HG03196 (cell line): Measurements from ENCODE around the gene IL12B.
"Not testable (repeated sequence)": the region's sequence is repeated elsewhere in the genome, so short reads cannot be mapped to it uniquely, and the experiment has no call there.

Experiments
- ATAC-seq: cut with Tn5 transposase; IDR thresholded peaks from one replicate; pipeline ENCODE4 v1.9.1; 2021; ENCODE audit not compliant: unreplicated experiment

IL12B gene

DNA sequence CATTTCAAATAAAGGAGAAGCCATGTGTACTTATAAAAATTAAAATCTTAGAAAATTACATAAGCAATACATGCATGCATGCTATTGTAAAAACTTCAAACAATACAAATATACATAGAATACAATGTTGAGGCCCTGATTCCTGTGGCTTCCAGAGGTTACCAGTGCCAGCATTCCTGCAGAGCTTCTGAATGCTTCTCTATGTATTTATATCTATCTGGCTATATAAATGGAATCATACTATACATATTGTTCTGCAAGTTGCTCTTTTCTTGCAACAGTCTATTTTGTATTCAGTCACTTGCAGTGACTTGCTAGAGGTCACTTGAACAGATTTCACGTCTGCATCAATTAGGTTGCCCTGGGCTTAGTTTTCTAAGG lies 3.2 kb upstream of the IL12B start:
- ATAC-seq = no peak

DNA sequence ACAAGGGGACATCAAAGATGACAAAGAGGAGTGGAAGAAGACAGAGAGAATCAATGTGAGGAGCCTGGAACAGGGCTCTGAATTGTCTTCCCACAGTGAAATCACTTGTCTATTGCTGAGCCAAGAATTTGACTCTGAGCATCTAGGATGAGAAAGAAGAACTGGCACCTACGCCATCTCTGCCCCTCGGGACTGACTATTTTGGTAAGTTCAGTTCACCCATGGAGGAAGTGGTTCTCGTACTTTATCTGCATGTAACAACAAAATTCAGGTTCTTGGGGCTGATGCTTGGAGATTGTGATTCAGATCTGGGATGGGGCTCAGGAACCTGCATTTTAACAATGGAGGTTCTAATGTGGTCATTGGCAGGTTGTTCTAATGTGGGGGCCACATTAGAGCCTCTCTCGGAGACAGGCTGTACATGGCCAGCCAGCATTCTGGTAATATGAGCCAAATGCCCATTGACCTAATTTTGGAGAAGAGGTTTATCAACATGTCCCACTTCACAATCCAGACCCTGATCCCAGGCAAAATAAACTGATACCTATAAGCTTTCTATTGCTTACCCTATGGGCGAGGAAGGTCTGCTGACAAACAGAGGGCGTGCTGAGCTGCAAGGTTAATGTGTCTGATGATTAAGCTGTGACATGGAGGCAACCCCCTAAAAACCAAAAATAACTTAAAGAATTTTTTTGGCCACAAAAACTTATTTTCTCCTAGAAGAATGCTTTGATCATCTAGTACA lies 2.7 kb upstream of the IL12B start:
- peak; percentile 33 for ATAC-seq

DNA sequence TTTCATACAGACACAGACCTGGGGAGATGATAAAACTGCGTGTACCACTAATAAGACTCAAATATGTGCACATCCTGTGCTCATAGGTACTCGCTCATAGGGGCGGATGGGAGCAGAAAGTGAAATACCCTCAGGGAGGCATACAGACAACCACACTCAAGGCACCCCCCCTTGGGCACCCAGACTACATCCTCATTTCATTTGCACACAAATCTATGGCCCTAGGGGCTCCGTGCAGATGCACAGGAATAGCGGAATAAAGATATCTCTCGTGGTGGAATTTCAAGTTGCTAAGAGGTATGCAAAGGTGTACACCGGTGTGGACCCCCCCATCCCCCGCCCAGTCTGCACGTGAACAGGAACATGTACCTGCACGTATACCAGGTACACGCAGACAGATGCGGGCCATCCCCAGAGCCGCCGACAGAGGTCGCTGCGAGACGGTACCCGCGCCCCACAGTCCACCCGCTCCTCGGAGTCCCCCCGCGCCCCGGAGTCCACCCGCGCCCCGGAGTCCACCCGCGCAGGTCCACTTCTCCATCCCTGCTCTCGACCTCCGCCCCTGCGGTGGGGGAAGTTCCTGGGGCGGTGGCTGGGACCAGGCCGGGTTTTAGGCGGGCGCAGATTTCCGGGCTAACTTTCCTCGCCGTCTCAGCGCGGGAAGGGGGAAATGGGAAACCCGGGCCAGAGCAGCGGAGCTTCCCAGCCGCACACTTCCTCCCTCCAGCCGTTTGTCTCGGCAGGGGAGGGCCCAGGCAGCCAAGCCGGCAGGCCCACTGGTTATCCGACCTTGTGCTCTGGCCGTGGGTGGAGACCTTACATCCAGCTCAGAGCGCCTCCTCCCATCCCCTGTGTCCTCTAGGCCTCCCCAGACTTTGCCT lies 1.0 kb upstream of the IL12B start:
- peak; percentile 65 for ATAC-seq

DNA sequence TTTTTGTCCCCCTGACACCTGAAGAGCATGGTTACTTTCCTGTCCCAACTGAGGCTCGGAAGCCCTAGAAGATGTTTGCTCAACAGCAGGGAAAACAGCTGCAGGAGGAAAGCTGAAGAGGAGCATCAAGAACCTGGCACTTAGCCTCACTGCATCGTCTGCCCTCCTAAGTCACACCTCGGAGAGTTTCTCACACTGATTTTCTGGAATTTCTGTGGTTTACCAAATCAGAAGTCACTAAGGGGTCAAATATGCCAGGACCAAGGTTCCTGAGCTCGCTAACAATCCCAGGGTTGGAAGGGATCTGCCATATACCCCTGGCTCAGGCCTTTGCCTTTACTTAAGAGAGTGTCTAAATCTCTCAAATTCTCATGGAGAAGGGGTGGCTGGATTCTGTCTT lies 5.3 kb downstream of the IL12B start:
- no peak for ATAC-seq

DNA sequence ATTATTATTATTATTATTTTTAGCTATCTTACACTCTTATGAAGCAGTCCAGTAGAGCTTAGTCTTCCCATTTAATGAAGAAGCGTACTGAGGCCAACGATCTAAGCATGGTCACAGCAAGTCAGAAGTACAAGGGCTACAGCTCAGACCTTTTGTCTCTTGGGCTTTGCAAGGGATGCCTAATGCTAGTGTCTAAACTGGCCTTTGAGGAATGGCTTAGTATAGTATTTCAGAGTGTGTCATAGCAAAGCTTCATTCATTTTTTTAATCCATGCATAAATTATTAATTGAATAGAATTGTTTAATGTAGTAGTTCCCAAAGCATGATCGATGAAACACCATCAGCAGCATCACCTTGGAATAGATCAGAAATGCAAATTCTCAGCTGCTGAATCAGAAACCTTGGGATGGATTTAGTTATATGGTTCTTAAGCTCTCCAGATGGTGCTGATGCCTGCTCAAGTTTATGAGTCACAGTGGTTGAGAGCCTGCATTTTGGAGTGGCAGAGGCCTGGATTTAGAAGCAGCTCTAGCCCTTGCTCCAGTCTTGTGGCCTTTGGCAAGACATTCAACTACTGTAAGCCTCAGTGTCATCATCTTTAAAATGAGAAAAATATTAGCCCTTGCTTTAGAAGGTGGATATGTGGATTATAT lies 6.1 kb downstream of the IL12B start:
- no peak for ATAC-seq

DNA sequence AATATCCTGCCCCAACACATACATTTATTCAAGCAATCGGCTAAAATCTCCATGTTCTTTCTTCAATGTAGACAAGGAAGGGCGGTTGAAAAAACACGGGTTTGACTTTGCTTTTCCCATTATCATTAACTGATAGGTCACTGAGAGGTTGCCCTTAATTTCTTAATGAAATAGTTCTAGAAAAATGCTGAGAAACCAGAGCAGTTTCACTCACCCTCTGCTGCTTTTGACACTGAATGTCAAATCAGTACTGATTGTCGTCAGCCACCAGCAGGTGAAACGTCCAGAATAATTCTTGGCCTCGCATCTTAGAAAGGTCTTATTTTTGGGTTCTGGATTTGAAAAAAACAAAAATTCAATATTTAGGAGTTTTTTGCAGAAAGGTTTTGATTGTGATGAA lies 8.1 kb downstream of the IL12B start:
- ATAC-seq = no peak

DNA sequence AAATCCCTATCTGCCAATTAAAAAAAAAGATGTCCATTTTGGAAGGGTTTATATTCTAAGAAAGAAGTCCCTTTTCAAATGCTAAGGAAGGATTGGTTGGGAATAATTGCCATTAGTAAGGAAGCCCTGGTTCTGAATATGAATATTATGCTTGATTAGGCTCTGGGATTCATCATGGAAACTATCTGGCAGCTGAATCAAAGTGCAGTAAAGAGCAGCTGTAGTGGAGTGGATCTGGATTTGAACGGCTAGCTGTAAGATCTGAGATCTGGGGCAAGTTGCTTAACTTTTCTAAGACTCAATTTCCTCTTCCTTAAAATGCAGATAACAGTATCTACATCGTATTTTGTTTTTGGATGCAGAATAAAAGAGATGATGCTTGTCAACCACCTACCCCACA lies 10.5 kb downstream of the IL12B start:
- ATAC-seq = no peak

DNA sequence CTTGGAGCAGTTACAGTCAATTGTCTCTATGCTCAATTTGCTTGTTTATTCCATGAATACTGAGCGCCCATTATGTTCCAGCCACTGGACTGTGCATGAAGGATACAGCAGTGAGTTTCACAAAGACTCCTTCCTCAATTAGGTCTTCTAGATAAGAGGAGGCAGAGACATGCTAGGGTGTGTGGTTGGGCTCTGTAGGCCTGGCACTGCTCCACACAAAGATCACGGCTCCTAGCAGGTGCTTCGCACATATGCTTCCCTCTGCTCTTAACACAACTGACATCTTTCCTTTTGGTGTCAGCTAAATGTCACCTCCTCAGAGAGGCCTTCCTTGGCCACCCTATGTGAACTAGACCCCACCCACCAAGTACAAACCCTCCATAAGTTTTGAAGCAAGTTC lies 10.9 kb downstream of the IL12B start:
- ATAC-seq = no peak

DNA sequence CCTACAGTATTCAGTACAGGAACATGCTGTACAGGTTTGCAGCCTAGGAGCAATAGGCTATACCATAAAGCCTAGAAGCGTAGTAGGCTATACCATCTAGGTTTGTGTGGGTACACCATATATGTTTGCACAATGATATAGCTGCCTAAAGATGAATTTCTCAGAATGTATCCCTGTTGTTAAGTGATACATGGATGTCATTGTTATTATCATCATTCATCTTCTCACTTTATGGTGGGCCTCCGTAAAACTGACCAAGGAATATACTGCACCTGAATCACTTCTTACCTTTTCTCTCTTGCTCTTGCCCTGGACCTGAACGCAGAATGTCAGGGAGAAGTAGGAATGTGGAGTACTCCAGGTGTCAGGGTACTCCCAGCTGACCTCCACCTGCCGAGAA lies 11.8 kb downstream of the IL12B start:
- no peak for ATAC-seq

DNA sequence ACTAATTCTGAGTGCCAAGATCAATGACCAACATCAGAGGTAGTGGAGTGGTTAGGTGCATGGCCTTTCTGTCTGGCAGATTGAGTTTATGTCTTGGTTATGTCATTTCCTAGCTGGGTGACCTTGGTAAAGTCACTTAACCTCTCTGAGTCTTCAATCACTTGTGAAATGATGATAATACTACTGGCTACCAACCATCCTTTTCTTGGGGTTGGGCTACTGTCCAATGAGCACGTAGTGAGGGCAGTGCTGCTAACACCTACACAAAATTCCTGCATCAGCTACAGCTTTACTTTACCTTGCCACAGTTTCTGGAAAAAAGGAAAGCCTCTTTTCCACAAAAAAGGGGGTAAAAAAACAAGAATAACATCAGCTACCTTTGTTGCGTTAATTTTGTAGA lies 12.4 kb downstream of the IL12B start:
- no peak for ATAC-seq

DNA sequence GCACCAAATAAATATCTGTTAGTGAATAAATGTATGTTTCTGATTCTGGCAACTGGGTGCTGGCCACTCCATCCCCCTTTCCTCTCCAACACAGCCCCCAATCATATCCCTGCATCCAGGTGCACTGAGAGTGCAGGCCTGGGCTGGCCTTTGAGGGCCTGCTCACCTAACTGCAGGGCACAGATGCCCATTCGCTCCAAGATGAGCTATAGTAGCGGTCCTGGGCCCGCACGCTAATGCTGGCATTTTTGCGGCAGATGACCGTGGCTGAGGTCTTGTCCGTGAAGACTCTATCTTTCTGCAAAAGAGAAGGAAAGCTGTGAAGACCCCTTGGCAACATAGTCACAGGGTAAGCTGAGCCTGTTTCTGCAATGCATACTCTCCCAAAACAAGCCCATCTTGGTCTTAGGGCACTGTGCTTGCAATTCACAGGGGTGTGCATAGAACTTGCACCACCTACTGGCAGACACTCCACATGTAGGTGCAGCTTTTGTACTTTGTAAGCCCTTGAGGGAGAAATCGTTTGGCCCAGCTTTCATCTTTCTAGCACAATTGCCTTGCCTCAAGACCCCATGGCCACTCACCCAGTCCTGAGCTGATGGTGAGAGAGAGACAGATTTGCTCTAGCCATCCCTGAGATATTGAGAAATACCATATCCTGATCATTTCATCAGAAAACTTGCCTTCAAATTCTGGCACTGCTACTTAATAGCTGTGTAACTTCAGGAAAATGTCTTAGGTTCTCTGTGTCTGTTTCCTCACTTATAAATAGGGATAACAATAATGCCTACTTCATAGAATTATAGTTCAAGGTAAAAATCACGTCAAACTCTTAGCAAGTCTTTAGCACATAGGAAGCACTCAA lies 13.5 kb downstream of the IL12B start:
- no peak for ATAC-seq

DNA sequence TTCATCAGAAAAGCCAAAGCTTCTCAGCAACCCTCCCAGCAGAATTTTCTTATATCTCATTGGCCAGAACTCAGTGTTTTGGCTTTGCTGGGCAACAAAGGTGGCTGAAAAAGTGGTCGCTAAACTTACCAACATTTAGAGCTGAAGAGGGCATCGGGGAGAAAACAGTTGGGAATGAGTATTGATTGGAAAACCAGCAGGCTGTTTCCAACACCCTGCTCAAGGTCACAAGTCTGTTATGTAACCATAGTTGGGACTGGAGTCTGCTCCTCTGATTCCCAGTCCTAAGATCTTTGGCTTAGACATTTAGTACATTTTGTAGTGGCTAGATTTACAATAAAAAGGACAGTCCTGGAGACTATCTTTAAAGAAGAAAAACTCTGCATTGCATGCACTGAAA lies 17.1 kb downstream of the IL12B start:
- ATAC-seq = no peak

DNA sequence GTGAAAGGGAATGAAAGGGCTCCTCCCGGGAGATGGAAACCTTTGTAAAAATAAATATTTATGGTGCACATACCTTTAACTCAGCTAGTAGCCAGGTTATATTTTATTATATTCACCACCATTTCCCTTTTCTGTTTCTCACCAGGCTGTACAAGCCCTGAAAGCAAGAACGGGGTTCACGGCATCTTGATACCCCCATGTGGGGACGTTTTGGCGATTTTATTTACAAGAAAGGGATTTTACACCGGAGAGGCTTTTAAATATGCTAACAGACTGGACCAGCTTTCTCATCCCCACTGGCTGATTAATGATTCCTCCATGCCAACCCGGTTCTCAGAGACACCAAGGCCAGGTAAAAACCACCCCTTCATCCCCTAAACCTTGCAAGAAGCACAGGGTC lies 19.2 kb downstream of the IL12B start:
- ATAC-seq = no peak

DNA sequence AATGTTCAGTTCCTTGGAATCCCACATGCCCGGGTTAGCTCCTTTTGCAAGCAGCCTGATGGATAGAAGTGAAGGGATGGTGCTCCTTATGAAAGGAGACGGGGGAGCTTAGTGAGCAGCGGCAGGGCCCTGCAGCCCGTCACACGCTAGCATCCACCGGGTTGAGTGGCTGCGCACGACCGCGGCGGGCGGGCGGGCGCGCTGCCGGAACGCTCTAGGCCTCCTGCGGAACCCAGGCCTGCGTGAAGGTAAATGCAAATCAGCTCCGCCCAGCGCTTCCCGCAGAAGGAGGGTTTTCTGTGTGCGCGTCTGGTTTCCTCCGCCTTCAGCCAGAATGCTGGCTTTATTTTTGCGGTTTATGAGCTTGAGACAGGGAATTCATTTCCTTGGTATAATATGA lies 19.8 kb downstream of the IL12B start:
- no peak for ATAC-seq

DNA sequence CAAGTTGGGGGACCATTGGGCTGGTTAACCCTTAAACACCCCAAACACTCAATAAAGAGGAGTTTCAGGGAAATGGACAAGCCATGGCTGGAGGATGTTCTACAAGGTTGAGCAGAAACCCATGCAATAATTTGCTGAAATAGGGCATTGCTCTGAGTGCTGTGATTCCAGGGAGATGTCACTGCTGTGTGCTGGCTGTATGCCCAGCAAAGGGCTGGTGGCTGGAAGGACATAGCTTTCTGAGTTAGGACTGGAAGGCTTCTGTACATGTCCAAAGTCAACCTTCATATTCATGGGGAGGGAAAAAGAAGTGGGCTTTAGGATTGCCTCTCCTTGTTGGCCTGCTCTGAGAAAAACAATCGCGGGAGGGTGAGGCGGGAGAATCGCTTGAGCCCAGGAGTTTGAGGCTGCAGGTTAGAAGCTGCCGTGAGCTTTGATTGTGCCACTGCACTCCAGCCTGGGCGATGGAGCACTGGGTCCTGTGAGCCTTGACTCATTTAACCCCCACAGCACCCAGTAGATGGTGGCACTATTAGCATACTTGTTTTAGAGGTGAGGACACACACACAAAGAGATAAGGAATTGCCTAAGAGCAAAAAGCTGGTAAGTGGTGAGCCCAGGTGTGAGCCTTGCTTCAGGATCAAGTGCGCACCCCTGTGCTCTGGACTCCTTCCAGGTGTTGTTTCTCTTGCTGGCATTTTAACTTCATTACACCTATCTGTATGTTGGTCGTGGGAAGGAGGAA lies 20.4 kb downstream of the IL12B start:
- ATAC-seq = no peak

DNA sequence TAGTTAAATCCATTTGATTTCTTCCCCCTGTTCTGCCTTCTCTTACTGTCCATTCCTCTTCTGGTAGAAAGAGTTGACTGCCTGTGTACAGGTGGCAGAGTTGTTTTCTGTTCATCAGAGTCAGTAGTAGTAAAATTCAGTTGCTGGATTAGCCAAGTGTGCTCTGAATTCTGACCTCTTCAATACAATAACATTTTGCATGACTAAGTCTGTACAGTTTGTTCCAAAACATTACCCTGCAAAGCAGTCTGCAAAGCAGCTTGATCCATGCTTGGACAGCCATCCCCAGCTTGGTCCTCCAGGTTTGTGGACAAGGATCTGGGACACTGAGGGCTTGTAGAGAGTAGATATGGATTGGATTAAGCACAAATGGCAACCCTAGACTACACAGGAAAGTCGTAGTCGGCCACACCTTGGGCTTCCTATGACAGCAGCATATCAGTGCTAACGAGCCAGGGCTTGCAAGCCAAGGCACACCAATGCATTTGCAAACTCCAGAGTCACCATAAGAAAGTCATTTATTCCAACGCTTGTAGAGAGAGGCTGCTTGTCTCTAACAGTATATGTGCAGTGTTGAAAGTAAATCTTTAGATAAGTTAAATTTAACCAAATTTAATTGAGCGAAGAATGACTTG lies 25.2 kb downstream of the IL12B start:
- ATAC-seq = no peak

DNA sequence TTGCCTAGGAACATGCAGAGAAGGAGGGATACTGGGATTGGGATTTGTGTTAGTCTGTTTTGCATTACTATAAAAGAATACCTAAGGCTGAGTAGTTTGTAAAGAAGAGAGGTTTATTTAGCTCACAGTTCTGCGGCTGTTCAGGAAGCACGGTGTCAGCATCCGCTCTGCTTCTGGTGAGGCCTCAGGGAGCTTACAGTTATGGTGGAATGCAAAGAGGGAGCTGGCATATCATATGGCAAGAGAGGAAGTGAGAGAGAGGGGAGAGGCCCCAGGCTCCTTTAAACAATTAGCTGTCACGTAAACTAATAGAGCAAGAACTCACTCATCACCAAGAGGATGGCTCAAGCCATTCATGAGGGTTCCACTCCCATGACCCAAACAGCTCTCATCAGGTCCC lies 27.0 kb downstream of the IL12B start:
- ATAC-seq = no peak

DNA sequence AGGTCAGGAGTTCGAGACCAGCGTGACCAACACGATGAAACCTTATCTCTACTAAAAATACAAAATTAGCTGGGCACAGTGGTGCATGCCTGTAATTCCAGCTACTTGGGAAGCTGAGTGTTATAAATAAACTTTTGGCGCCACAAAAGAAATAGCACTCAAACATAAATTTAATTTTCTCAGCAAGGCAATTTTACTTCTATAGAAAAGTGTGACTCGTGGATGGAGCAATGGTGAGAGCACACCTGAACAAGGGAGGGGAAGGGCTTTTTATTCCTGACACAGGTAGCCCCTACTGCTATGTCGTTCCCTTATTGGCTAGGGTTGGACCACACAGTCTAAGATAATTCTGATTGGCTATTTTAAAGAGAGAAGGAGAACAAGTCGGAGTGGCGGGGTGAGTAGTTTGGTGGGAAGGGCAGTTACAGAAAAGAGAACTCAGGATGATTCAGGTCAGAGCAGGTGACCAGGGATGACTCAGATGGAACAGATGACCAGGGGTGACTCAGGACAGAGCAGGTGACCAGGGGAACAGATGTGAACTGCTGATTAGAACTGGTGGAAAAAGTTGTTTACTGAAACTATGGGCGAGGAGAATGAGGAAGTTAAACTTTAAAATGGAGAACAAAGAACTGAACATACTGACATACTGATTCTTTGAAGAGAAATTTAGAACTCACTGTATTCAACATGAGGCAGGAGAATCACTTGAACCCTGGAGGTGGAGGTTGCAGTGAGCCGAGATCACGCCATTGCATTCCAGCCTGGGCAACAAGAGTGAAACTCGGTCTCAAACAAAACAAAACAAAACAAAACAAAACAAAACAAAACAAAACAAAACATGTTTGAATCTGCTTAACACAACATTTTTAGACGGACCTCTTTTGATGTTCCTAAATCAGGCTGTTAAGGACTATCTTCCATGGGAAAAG lies 28.1 kb downstream of the IL12B start:
- not testable (repeated sequence) for ATAC-seq

DNA sequence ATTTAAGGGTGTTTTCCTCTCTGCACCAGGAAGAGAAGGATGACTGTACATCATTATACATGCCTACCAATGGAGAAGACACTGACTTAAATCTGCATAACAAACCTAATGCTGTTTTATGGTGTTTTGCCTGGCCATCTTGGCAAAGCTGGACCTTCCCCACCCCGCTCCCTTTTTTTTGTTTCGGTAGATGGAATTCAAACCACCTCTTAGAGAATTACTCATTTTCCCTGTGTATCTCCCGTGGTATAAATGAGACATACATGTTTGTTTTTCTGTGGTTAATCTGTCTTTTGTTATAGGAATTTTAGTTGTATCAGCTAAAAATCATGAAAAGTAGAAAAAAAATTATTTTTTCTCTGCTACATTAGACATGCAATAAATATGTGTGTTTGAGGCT lies 28.8 kb downstream of the IL12B start:
- ATAC-seq = no peak
